ENCODE data around the gene MEOX2. TPM values are rescaled to one million over a fixed set of nuclear protein-coding genes. Genes with fewer than 3 reads are reported as not detected.

MEOX2 gene
- total RNA-seq, 1 donor from 2014 or later: not detected

DNA sequence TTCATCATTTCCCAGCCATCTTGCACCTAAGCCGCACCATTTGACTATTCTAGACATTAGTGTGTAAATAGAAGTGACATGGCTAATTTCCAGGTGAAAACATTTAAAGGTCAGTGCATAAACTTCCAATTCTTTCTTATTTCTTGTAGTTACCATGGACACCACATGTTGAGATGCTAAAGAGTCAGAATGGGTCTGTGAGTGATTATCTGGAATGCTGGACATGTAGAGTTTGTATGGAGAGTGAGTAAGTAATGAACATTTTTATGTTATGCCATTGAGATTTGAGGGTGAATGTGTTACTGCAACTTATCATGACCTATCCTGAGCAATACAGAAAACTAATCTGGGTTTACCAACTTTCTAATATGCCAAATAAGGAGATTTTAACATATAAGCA lies 60.4 kb downstream of the MEOX2 start:
- no peak overlapping the region for H2AFZ ChIP-seq (replicated peaks)
- Mint-ChIP-seq H3K27me3 (ENCODE audit: insufficient read depth, low read depth) (no peaks in the 10 kb centered on the region), H3K4me1 (no peaks in the 10 kb centered on the region), H3K36me3 (no peaks in the 10 kb centered on the region), H3K27ac (no peak overlapping the region), H3K9me3 (no peaks in the 10 kb centered on the region), H3K4me3 (no peak overlapping the region)
- H3F3A ChIP-seq (ENCODE audit: low read depth): no peaks in the 10 kb centered on the region
- DNase-seq (ENCODE audit: low spot score): no peak
- H3K4me3 ChIP-seq: no peak overlapping the region
- H3K27ac ChIP-seq: no peak overlapping the region
- no peak for TF ChIP-seq EZH2 (IDR thresholded peaks at IDR 0.05)
- TF ChIP-seq EZH2phosphoT487 (IDR thresholded peaks at IDR 0.05): no peak
- TF ChIP-seq, protein P1, sequence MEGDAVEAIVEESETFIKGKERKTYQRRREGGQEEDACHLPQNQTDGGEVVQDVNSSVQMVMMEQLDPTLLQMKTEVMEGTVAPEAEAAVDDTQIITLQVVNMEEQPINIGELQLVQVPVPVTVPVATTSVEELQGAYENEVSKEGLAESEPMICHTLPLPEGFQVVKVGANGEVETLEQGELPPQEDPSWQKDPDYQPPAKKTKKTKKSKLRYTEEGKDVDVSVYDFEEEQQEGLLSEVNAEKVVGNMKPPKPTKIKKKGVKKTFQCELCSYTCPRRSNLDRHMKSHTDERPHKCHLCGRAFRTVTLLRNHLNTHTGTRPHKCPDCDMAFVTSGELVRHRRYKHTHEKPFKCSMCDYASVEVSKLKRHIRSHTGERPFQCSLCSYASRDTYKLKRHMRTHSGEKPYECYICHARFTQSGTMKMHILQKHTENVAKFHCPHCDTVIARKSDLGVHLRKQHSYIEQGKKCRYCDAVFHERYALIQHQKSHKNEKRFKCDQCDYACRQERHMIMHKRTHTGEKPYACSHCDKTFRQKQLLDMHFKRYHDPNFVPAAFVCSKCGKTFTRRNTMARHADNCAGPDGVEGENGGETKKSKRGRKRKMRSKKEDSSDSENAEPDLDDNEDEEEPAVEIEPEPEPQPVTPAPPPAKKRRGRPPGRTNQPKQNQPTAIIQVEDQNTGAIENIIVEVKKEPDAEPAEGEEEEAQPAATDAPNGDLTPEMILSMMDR (IDR thresholded peaks at IDR 0.05): no peak
- H3K4me2 ChIP-seq: no peak overlapping the region
- no peaks in the 10 kb centered on the region for H3K9me3 ChIP-seq (ENCODE audit: low read depth)
- H3K9ac ChIP-seq: no peak overlapping the region
- no peaks in the 10 kb centered on the region for H3K27me3 ChIP-seq
- H3K79me2 ChIP-seq (ENCODE audit: low read depth): no peaks in the 10 kb centered on the region
- no peaks in the 10 kb centered on the region for H3K36me3 ChIP-seq
- H3K4me1 ChIP-seq: no peaks in the 10 kb centered on the region
- no peaks in the 10 kb centered on the region for H4K20me1 ChIP-seq (ENCODE audit: low read depth)

DNA sequence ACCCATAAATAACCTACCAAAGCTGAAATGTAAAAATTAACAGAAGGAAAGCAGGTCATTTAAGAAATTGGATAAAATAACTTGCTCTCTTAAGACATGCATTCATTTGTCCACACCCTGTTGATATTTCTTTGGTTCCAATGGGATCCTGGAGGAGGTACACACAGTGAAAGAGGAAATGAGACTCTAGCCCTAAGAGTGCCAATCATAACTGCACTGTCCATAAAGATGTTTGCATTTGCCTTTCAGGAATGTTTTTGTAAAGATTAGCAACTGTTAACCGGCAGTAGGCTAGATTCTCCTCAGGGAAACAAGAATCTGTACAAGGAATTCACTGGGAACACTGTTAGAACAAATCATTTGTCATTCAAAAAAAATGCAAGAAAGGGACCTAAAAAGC lies 61.0 kb downstream of the MEOX2 start:
- no peaks in the 10 kb centered on the region for H3K36me3 ChIP-seq
- H4K20me1 ChIP-seq (ENCODE audit: low read depth): no peaks in the 10 kb centered on the region
- Mint-ChIP-seq H3K27ac (no peak overlapping the region), H3K36me3 (no peaks in the 10 kb centered on the region), H3K27me3 (ENCODE audit: insufficient read depth, low read depth) (no peaks in the 10 kb centered on the region), H3K9me3 (no peaks in the 10 kb centered on the region), H3K4me3 (no peak overlapping the region), H3K4me1 (no peaks in the 10 kb centered on the region)
- no peak overlapping the region for H2AFZ ChIP-seq (replicated peaks)
- H3K4me2 ChIP-seq: no peak overlapping the region
- H3K4me1 ChIP-seq: no peaks in the 10 kb centered on the region
- no peaks in the 10 kb centered on the region for H3K79me2 ChIP-seq (ENCODE audit: low read depth)
- no peaks in the 10 kb centered on the region for H3K9me3 ChIP-seq (ENCODE audit: low read depth)
- no peak for DNase-seq (ENCODE audit: low spot score)
- no peak overlapping the region for H3K27ac ChIP-seq
- no peak overlapping the region for H3K4me3 ChIP-seq
- H3K27me3 ChIP-seq: no peaks in the 10 kb centered on the region
- TF ChIP-seq EZH2 (IDR thresholded peaks at IDR 0.05) (no peak), EZH2phosphoT487 (IDR thresholded peaks at IDR 0.05) (no peak)
- TF ChIP-seq, protein P1 (IDR thresholded peaks at IDR 0.05): no peak
- H3F3A ChIP-seq (ENCODE audit: low read depth): no peaks in the 10 kb centered on the region
- H3K9ac ChIP-seq: no peak overlapping the region

DNA sequence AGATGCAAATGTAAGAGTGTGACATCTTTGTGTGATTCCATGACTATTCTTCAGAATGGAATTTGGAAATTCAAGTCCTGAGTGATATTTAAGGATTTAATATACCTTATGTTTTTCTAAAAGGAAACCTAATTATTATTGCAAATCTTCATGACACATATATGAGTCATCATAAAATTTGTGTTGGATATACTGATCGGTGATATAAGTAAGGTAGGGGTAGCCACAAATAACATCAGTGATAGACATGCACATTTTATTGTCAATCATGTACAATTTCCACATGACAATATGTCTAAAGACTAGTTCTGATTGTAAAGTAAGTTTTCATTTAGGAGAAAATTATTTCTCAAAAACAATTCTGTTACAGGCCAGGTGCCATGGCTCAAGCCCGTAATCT lies 65.0 kb downstream of the MEOX2 start:
- TF ChIP-seq EZH2 (IDR thresholded peaks at IDR 0.05): no peak
- TF ChIP-seq, protein P1 (IDR thresholded peaks at IDR 0.05): no peak
- TF ChIP-seq EZH2phosphoT487 (IDR thresholded peaks at IDR 0.05): no peak
- no peaks in the 10 kb centered on the region for H3K27me3 Mint-ChIP-seq (ENCODE audit: insufficient read depth, low read depth)
- DNase-seq (ENCODE audit: low spot score): no peak

More for the DNA sequence above, 65.0 kb downstream of the MEOX2 start:
- Histone ChIP-seq H3K27ac (no peak overlapping the region), H3K9me3 (ENCODE audit: low read depth) (no peaks in the 10 kb centered on the region), H3K79me2 (ENCODE audit: low read depth) (no peaks in the 10 kb centered on the region), H3K9ac (no peak overlapping the region), H3K4me3 (no peak overlapping the region), H3K36me3 (no peaks in the 10 kb centered on the region), H3K4me2 (no peak overlapping the region), H2AFZ (replicated peaks) (no peak overlapping the region), H3F3A (ENCODE audit: low read depth) (no peaks in the 10 kb centered on the region), H3K4me1 (no peaks in the 10 kb centered on the region), H4K20me1 (ENCODE audit: low read depth) (no peaks in the 10 kb centered on the region), H3K27me3 (no peaks in the 10 kb centered on the region)
- Mint-ChIP-seq H3K4me1 (no peaks in the 10 kb centered on the region), H3K4me3 (no peak overlapping the region), H3K27ac (no peak overlapping the region), H3K36me3 (no peaks in the 10 kb centered on the region), H3K9me3 (no peaks in the 10 kb centered on the region)
